GM12878 (cell line): Measurements from ENCODE around the gene ATP2A2. TPM values are rescaled to one million over a fixed set of nuclear protein-coding genes. Genes with fewer than 3 reads are reported as not detected.
A peak's percentile ranks its signal among the peaks of the same experiment; 100 is the strongest.

Experiments
- ATAC-seq: fragments of 200-7000 bp; cut with Tn5 transposase; 3 replicates; pipeline ENCODE4 v1.9.1; 2020; ENCODE audit warnings: mild to moderate bottlenecking, moderate library complexity
- BruUV-seq: library from RNA; stranded (reverse); fragments of 400-500 nt; replicated peaks from 2 replicates; lab custom pipeline; 2021; lab: Mats Ljungman, UMichigan
- CTCF ChIA-PET: fragments of 300-600 bp; sonication (Branson Sonifier 250); formaldehyde crosslinking; extraction: SDS; loops from one replicate; lab custom pipeline; 2021; ENCODE audit warnings: inconsistent platforms; lab: Yijun Ruan, JAX
- POLR2A ChIA-PET: fragments of 350-600 bp; formaldehyde crosslinking; extraction: SDS; loops from one replicate; lab custom pipeline; 2021; ENCODE audit warnings: inconsistent platforms; lab: Charles Lee
- RAD21 ChIA-PET: fragments of 300-600 bp; sonication (Branson Sonifier 250); formaldehyde crosslinking; loops from one replicate; lab custom pipeline; 2023; ENCODE audit warnings: antibody characterized with exemption; ENCODE audit not compliant: unreplicated experiment; lab: Charles Lee
- SMC1A ChIA-PET: fragments of 300-600 bp; sonication (Branson Sonifier 250); formaldehyde crosslinking; loops from one replicate; lab custom pipeline; 2023; ENCODE audit not compliant: unreplicated experiment, uncharacterized antibody; lab: Charles Lee
- DNase-seq: peaks from one replicate; pipeline ENCODE4 v3.0.0-alpha.2; 2011; ENCODE audit warnings: low read depth, low spot score
- FAIRE-seq: peaks from 3 replicates; lab custom pipeline; 2011; peaks lifted over from hg19 to GRCh38; lab: Jason Lieb, UNC
- H2AFZ ChIP-seq: 2 replicates; pipeline ENCODE4 v1.6.0; 2011; ENCODE audit warnings: low read depth, low read length, control low read depth; ENCODE audit not compliant: control insufficient read depth
- H3K27ac ChIP-seq: 2 replicates; pipeline ENCODE4 v1.5.1; 2011; ENCODE audit warnings: control low read depth; ENCODE audit not compliant: control insufficient read depth, insufficient read depth
- H3K27me3 ChIP-seq, 2 experiments: replicated peaks in 1 of 2; 2 replicates each; pipeline versions ENCODE4 v1.6.0 to v1.6.1; 2011; ENCODE audit warnings: low read length in 1 of 2; ENCODE audit not compliant: control insufficient read depth in 2 of 2, insufficient read depth in 2 of 2
- H3K36me3 ChIP-seq, 2 experiments: 2 replicates each; pipeline ENCODE4 v1.5.1; 2011; ENCODE audit warnings: low read length in 1 of 2; ENCODE audit not compliant: control insufficient read depth in 2 of 2, insufficient read depth in 2 of 2
- H3K4me1 ChIP-seq: 2 replicates; pipeline ENCODE4 v1.6.1; 2011; ENCODE audit warnings: mild to moderate bottlenecking, low read length, moderate library complexity, mixed read lengths; ENCODE audit not compliant: control insufficient read depth, insufficient read depth
- H3K4me2 ChIP-seq: 2 replicates; pipeline ENCODE4 v1.6.0; 2011; ENCODE audit warnings: control low read depth; ENCODE audit not compliant: control insufficient read depth, insufficient read depth
- H3K4me3 ChIP-seq: fragments of 200-600 bp; sonication (generic); 2 replicates; pipeline ENCODE4 v1.5.1; 2016
- H3K79me2 ChIP-seq: 2 replicates; pipeline ENCODE4 v1.6.0; 2011; ENCODE audit warnings: low read length; ENCODE audit not compliant: control insufficient read depth, insufficient read depth
- H3K9ac ChIP-seq: 2 replicates; pipeline ENCODE4 v1.8.0; 2011; ENCODE audit warnings: low read length, control low read depth, mixed read lengths; ENCODE audit not compliant: control insufficient read depth, insufficient read depth
- H3K9me3 ChIP-seq: replicated peaks from 3 replicates; pipeline ENCODE4 v1.5.1; 2011; ENCODE audit warnings: mild to moderate bottlenecking, low read length; ENCODE audit not compliant: control insufficient read depth, insufficient read depth
- H4K20me1 ChIP-seq: 2 replicates; pipeline ENCODE4 v1.6.0; 2011; ENCODE audit not compliant: control insufficient read depth, insufficient read depth
- BCLAF1 ChIP-seq: fragments of 450-650 bp; IDR thresholded peaks from 2 replicates; pipeline ENCODE4 v1.6.1; 2017; ENCODE audit warnings: antibody characterized with exemption, mild to moderate bottlenecking, moderate library complexity
- CREM ChIP-seq: IDR thresholded peaks from 2 replicates; pipeline ENCODE4 v1.6.1; 2014; ENCODE audit warnings: antibody characterized with exemption, low read depth
- JUNB ChIP-seq: IDR thresholded peaks from 2 replicates; pipeline ENCODE4 v1.6.1; 2016; ENCODE audit warnings: antibody characterized with exemption, mild to moderate bottlenecking
- NFXL1 ChIP-seq: fragments of 450-650 bp; IDR thresholded peaks from 2 replicates; pipeline ENCODE4 v1.6.1; 2017; ENCODE audit warnings: antibody characterized with exemption, mild to moderate bottlenecking, borderline replicate concordance
- NKRF ChIP-seq: fragments of 450-650 bp; conservative IDR thresholded peaks from 2 replicates; pipeline ENCODE4 v1.6.1; 2017; ENCODE audit warnings: mild to moderate bottlenecking, moderate library complexity
- NR2C2 ChIP-seq: IDR thresholded peaks from 2 replicates; pipeline ENCODE4 v1.6.1; 2011; ENCODE audit warnings: borderline replicate concordance, low read depth; ENCODE audit not compliant: control insufficient read depth, insufficient read length
- NRF1 ChIP-seq: conservative IDR thresholded peaks from 2 replicates; pipeline ENCODE4 v1.6.1; 2011; ENCODE audit warnings: mild to moderate bottlenecking, low read depth, low read length, improper control_type of control experiment
- RBBP5 ChIP-seq: fragments of 200-600 bp; sonication (generic); conservative IDR thresholded peaks from 2 replicates; pipeline ENCODE4 v1.6.1; 2016
- SMAD1 ChIP-seq: fragments of 450-650 bp; IDR thresholded peaks from 2 replicates; pipeline ENCODE4 v1.6.1; 2018; ENCODE audit warnings: mild to moderate bottlenecking, low read depth; ENCODE audit not compliant: partially characterized antibody
- SRF ChIP-seq, 2 experiments: IDR thresholded peaks; 2 replicates each; pipeline ENCODE4 v1.6.1; 2011; ENCODE audit warnings: low read depth in 2 of 2, low read length in 2 of 2, mild to moderate bottlenecking in 1 of 2, moderate library complexity in 1 of 2
- TCF7 ChIP-seq: IDR thresholded peaks from 2 replicates; pipeline ENCODE4 v1.6.1; 2014; ENCODE audit warnings: antibody characterized with exemption, borderline replicate concordance
- ZBTB11 ChIP-seq: fragments of 450-650 bp; formaldehyde crosslinking; IDR thresholded peaks from 2 replicates; pipeline ENCODE4 v1.5.0; 2022; ENCODE audit warnings: mild to moderate bottlenecking, missing genetic modification characterization
- ZNF207 ChIP-seq: fragments of 450-650 bp; IDR thresholded peaks from 2 replicates; pipeline ENCODE4 v1.6.1; 2014; ENCODE audit warnings: antibody characterized with exemption, mild to moderate bottlenecking, borderline replicate concordance
- ZNF384 ChIP-seq: IDR thresholded peaks from 2 replicates; pipeline ENCODE4 v1.6.1; 2012; ENCODE audit warnings: low read depth, mild to moderate bottlenecking, low read length, improper control_type of control experiment, borderline replicate concordance
- WGBS: methylation state at CpG from one replicate; pipeline ENCODE4 v1.1.6; 2016; ENCODE audit warnings: low lambda C conversion rate; ENCODE audit not compliant: insufficient replicate concordance, insufficient coverage; ENCODE audit errors: missing lambda C conversion rate; 5-methylcytosine and 5-hydroxymethylcytosine counted together
- in situ Hi-C: fragments of 300-500 bp; cut with MboI; formaldehyde crosslinking; loops from 9 replicates; pipeline ENCODE4 v1.14.3; 2018; ENCODE audit warnings: mixed read lengths
- intact Hi-C: fragments of 100-400 bp; cut with micrococcal nuclease; formaldehyde crosslinking; loops from one replicate; pipeline ENCODE4 v1.14.2; 2022; ENCODE audit not compliant: unreplicated experiment
- polyA plus RNA-seq, 11 experiments: library from polyadenylated mRNA; depleted of rRNA in 4 of 11; unstranded in 6 of 11; stranded (reverse) in 5 of 11; fragments of >200 nt; fragmentation: Nextera tagmentation in 4 of 11; fragmentation: Illumina TruSeq in 1 of 11; extraction: Ambion mirVana in 4 of 11; extraction: Trizol in 1 of 11; gene quantifications; 1 replicate in 1 of 11; 2 replicates in 10 of 11; pipeline versions ENCODE4 v1.2.1 to v1.2.3, GENCODE V29; 2011 to 2016; ENCODE audit warnings: inconsistent platforms in 2 of 11, missing spikeins in 2 of 11, low read depth in 1 of 11
- total RNA-seq, 4 experiments: library from RNA; depleted of rRNA in 3 of 4; stranded (reverse); fragments of >200 nt in 3 of 4; fragmentation: Illumina TruSeq in 1 of 4; extraction: Trizol in 1 of 4; gene quantifications; 2 replicates each; pipeline versions ENCODE4 v1.2.1 to v1.2.3, GENCODE V29; 2013 to 2021

Gene ATP2A2
- total and polyA plus RNA-seq, 10 of the 15 experiments (the other 5 are each of a cell fraction or from before 2014, with no cell fraction given) = 3.7 to 133 (median 34.4) TPM

- H3K4me2 ChIP-seq = no peak overlapping the region
- 100% methylated on average over 3 of the region's 3 CpGs for WGBS
- no peak for DNase-seq
Measured at GRCh38 chr12:110379197-110379596, 98.2 kb downstream of the ATP2A2 start.

More at GRCh38 chr12:110379197-110379596, 98.2 kb downstream of the ATP2A2 start:
- ChIA-PET RAD21 (no interaction called here), POLR2A (interaction anchor here (0.7 to 1.9 kb wide), 4 partner anchors 8 to 63 kb away, joined by 3 to 9 read pairs (median 4); no protein-coding TSS in a partner anchor), CTCF (interaction anchor here (1.1 kb wide), 2 partner anchors 25 to 52 kb away, joined by 3 to 7 read pairs; no protein-coding TSS in a partner anchor), SMC1A (interaction anchor here (0.9 to 1.2 kb wide), 4 partner anchors 10 to 279 kb away, joined by 3 to 5 read pairs (median 4); no protein-coding TSS in a partner anchor)
- no peak overlapping the region for H3K27ac ChIP-seq
- in situ Hi-C loops (no loop called here), intact Hi-C loops (no loop called here)
- FAIRE-seq (no peak), ATAC-seq (no peak)
- H3K4me3 ChIP-seq = no peak overlapping the region
- no peaks in the 10 kb centered on the region for H3K4me1 ChIP-seq
- H4K20me1 ChIP-seq = no peaks in the 10 kb centered on the region
- H3K9me3 ChIP-seq = no peaks in the 10 kb centered on the region
- H3K79me2 ChIP-seq = no peaks in the 10 kb centered on the region
- TF ChIP-seq BCLAF1 (no peak), NKRF (no peak), SRF (IDR thresholded peaks at IDR 0.05; ENCODE audit: low read depth in 2 of 2, low read length in 2 of 2) (no peak), RBBP5 (no peak), JUNB (no peak), TCF7 (no peak), ZNF207 (no peak), ZBTB11 (no peak), NFXL1 (no peak), CREM (no peak), NR2C2 (no peak), SMAD1 (no peak), ZNF384 (no peak), NRF1 (no peak)
- no peak overlapping the region for H3K9ac ChIP-seq
- no peaks in the 10 kb centered on the region for H3K27me3 ChIP-seq
- H2AFZ ChIP-seq = no peak overlapping the region
- TSS peak; percentile 43 for BruUV-seq
- H3K36me3 ChIP-seq = peaks cover 11 to 31% of the 10 kb centered on the region in 2 experiments
